NCI-H510A (cell line): Measurements from ENCODE around the gene DAPL1.
"Not testable (repeated sequence)": the region's sequence is repeated elsewhere in the genome, so short reads cannot be mapped to it uniquely, and the experiment has no call there.

Source experiments
- DNase-seq: peaks from one replicate; lab custom pipeline; 2025; lab: John Stamatoyannopoulos, UW

DAPL1 gene

GRCh38 chr2:158823486-158824237, 28.5 kb downstream of the DAPL1 start:
- DNase-seq = no peak

- DNase-seq = no peak
These were observed 29.9 kb downstream of the DAPL1 start for GRCh38 chr2:158825021-158825420.

GRCh38 chr2:158826965-158827364, 31.8 kb downstream of the DAPL1 start:
- DNase-seq = no peak

- DNase-seq = no peak
These were observed 33.5 kb downstream of the DAPL1 start for GRCh38 chr2:158828378-158829164.

- DNase-seq = no peak
These were observed 34.0 kb downstream of the DAPL1 start for GRCh38 chr2:158829167-158829566.

- no peak for DNase-seq
These were observed 35.1 kb downstream of the DAPL1 start for GRCh38 chr2:158830201-158830600.

GRCh38 chr2:158835431-158835830, 40.3 kb downstream of the DAPL1 start:
- no peak for DNase-seq

- no peak for DNase-seq
These were observed 42.5 kb downstream of the DAPL1 start for GRCh38 chr2:158837645-158838044.

- DNase-seq = no peak
These were observed 46.7 kb downstream of the DAPL1 start for GRCh38 chr2:158841850-158842249.

- DNase-seq = no peak
These were observed 50.3 kb downstream of the DAPL1 start for GRCh38 chr2:158845444-158845843.

GRCh38 chr2:158845859-158846258, 50.7 kb downstream of the DAPL1 start:
- DNase-seq = no peak

- DNase-seq = not testable (repeated sequence)
These were observed 52.4 kb downstream of the DAPL1 start for GRCh38 chr2:158847526-158847925.

- DNase-seq = not testable (repeated sequence)
These were observed 53.2 kb downstream of the DAPL1 start for GRCh38 chr2:158848031-158848970.

GRCh38 chr2:158860179-158860578, 65.1 kb downstream of the DAPL1 start:
- DNase-seq = not testable (repeated sequence)

- not testable (repeated sequence) for DNase-seq
These were observed 66.5 kb downstream of the DAPL1 start for GRCh38 chr2:158861626-158862025.

- not testable (repeated sequence) for DNase-seq
These were observed 70.4 kb downstream of the DAPL1 start for GRCh38 chr2:158865469-158865868.
